HAP-1 (cell line): ENCODE data around the gene FGF12.

Experiments used
- DNase-seq, 2 experiments: peaks; one replicate each; pipeline ENCODE4 v3.0.0-alpha.2; 2016 to 2020; ENCODE audit warnings: low spot score in 2 of 2
- H3K27me3 ChIP-seq: fragments of 250-450 bp; sonication (Bioruptor Pico); 2 replicates; pipeline ENCODE4 v1.5.1; 2020; ENCODE audit warnings: low read depth, mild to moderate bottlenecking, moderate library complexity
- H3K36me3 ChIP-seq: fragments of 250-450 bp; sonication (Bioruptor Pico); replicated peaks from 2 replicates; pipeline ENCODE4 v1.5.1; 2020; ENCODE audit warnings: mild to moderate bottlenecking
- H3K4me1 ChIP-seq: fragments of 250-450 bp; sonication (Bioruptor Pico); 2 replicates; pipeline ENCODE4 v1.5.1; 2020; ENCODE audit warnings: mild to moderate bottlenecking
- H3K4me3 ChIP-seq: fragments of 250-450 bp; sonication (Bioruptor Pico); 2 replicates; pipeline ENCODE4 v1.5.1; 2020; ENCODE audit warnings: mild to moderate bottlenecking, moderate library complexity
- H3K9me3 ChIP-seq: fragments of 250-450 bp; sonication (Bioruptor Pico); 2 replicates; pipeline ENCODE4 v1.5.1; 2020; ENCODE audit warnings: mild to moderate bottlenecking, moderate library complexity
- in situ Hi-C: fragments of 300-500 bp; cut with MboI; formaldehyde crosslinking; loops from 3 replicates; pipeline ENCODE4 v1.14.3; 2020; ENCODE audit warnings: low sequenced_read_pairs, inconsistent platforms, mixed read lengths

FGF12 gene

GRCh38 chr3:192397012-192397411 is 330.3 kb downstream of the FGF12 start:
- no peaks in the 10 kb centered on the region for H3K36me3 ChIP-seq
- H3K4me1 ChIP-seq, result no peaks in the 10 kb centered on the region
- no peaks in the 10 kb centered on the region for H3K9me3 ChIP-seq
- in situ Hi-C loops, result no loop called here
- H3K27me3 ChIP-seq, result no peaks in the 10 kb centered on the region
- no peak overlapping the region for H3K4me3 ChIP-seq
- no peak for DNase-seq

DNA sequence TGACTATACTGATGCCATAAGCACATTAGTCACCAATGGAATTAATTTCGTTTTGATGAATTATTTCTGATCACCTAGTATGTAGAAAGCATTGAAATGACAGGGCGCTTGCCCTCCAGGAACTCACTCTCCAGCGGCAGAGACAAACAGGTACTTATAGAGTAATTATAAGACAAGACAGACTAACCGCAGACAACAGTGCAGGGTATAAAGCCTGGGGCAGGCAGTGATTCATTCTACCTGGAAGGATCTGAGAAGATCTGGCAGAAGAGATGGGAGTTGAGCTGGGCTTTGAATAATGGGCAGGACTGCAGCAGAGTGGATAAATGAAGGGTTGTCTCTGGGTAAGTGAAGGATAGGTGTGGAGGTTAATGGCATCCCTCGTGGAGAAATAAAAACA is 331.8 kb downstream of the FGF12 start:
- DNase-seq, result no peak
- in situ Hi-C loops, result no loop called here
- H3K36me3 ChIP-seq, result no peaks in the 10 kb centered on the region

DNA sequence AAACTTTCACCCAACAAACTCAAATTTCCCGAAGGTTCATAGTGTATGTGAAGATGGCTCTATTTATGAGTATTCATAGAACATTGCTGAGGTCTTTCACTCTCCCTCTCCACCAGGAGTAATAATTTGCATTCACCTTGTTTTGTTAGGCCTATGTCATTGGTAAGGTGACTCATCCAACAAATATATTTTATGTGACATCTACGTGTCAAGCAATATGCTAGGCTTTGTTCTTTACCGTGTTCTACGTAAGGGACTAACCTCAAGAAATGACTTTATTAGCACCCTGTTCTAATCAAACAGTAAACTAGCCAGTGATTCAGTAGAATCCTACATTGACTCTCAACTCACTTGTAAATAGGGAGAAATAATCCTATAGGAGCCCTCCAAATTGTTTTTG is 334.4 kb downstream of the FGF12 start:
- no peaks in the 10 kb centered on the region for H3K36me3 ChIP-seq
- H3K9me3 ChIP-seq, result no peaks in the 10 kb centered on the region; the same call in 1 of the 2 replicates
- in situ Hi-C loops, result no loop called here
- no peaks in the 10 kb centered on the region for H3K4me1 ChIP-seq
- H3K4me3 ChIP-seq, result no peak overlapping the region
- no peaks in the 10 kb centered on the region for H3K27me3 ChIP-seq
- DNase-seq, result no peak

More for the DNA sequence above, 331.8 kb downstream of the FGF12 start:
- H3K27me3 ChIP-seq, result no peaks in the 10 kb centered on the region
- H3K4me3 ChIP-seq, result no peak overlapping the region
- no peaks in the 10 kb centered on the region for H3K9me3 ChIP-seq
- H3K4me1 ChIP-seq, result no peaks in the 10 kb centered on the region

DNA sequence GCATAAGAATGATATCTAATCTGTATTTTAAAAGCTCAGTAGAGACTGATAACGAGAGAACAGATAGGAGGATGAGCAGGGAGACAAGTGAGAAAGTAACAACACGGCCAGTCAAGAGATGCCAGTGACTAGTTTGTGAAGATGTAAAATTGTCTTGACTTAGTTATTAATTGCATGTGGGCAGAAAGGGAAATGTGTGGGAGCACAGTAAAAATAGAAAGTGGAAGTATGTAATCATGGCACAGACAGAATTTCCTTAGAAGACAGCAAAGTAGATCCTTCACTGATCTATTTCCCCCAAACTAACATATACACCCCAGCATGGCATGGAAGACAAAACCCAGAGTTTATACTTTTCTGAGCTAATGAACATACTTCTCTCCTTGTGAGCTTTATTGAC is 344.5 kb downstream of the FGF12 start:
- DNase-seq, result no peak
- Histone ChIP-seq H3K9me3 (no peaks in the 10 kb centered on the region), H3K4me1 (no peaks in the 10 kb centered on the region), H3K36me3 (no peaks in the 10 kb centered on the region), H3K4me3 (no peak overlapping the region), H3K27me3 (no peaks in the 10 kb centered on the region)
- in situ Hi-C loops, result no loop called here

GRCh38 chr3:192373586-192373985 is 353.8 kb downstream of the FGF12 start:
- Histone ChIP-seq H3K9me3 (no peaks in the 10 kb centered on the region), H3K36me3 (no peaks in the 10 kb centered on the region), H3K4me3 (no peak overlapping the region), H3K27me3 (no peaks in the 10 kb centered on the region), H3K4me1 (no peaks in the 10 kb centered on the region)
- in situ Hi-C loops, result no loop called here
- no peak for DNase-seq

DNA sequence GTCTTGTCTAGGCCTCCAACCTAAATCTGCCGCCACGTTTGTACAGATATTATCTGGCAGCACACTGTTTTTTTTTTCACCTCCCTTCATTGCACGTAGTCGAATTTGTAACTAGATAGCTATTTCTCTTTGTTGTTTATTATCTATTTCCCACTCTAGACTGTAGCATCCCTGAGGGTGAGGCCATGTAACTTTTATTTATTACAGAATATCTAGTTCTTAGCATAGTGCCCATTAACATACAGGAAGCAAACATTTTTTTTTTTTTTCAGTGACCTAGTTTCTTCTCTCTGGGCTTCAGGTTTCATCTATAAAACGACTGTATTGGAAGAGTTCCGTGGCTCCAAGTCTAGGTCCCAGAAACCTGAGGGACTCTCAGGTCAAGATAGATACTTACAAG is 354.3 kb downstream of the FGF12 start:
- DNase-seq, result no peak
- no peaks in the 10 kb centered on the region for H3K27me3 ChIP-seq
- no peak overlapping the region for H3K4me3 ChIP-seq
- in situ Hi-C loops, result no loop called here
- no peaks in the 10 kb centered on the region for H3K4me1 ChIP-seq
- H3K36me3 ChIP-seq, result no peaks in the 10 kb centered on the region
- H3K9me3 ChIP-seq, result no peaks in the 10 kb centered on the region

DNA sequence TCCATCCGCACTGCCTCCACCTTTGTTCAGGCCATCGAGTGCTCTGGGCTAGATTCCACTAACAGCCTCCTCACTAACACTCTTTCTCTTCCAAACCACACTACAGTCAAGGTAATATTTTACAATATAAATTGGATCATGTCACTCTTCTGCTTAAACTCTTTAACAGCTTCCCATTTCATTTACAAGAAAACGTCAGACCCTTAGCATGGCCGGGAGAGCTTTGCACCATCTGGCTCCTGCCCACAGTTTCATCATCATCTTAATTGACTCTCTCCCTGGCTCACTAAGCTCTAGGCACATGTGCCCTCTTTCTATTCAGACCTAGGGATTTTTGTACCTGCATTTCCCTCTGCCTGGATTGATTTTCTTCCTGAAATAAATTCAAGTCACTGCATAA is 354.7 kb downstream of the FGF12 start:
- in situ Hi-C loops, result no loop called here
- H3K4me3 ChIP-seq, result no peak overlapping the region
- no peaks in the 10 kb centered on the region for H3K4me1 ChIP-seq
- H3K27me3 ChIP-seq, result no peaks in the 10 kb centered on the region
- H3K9me3 ChIP-seq, result no peaks in the 10 kb centered on the region
- no peak for DNase-seq
- H3K36me3 ChIP-seq, result no peaks in the 10 kb centered on the region

GRCh38 chr3:192371870-192372400 is 355.4 kb downstream of the FGF12 start:
- H3K4me3 ChIP-seq, result no peak overlapping the region
- DNase-seq, result no peak
- no peaks in the 10 kb centered on the region for H3K36me3 ChIP-seq
- H3K4me1 ChIP-seq, result no peaks in the 10 kb centered on the region
- H3K27me3 ChIP-seq, result no peaks in the 10 kb centered on the region
- no peaks in the 10 kb centered on the region for H3K9me3 ChIP-seq
- in situ Hi-C loops, result no loop called here

DNA sequence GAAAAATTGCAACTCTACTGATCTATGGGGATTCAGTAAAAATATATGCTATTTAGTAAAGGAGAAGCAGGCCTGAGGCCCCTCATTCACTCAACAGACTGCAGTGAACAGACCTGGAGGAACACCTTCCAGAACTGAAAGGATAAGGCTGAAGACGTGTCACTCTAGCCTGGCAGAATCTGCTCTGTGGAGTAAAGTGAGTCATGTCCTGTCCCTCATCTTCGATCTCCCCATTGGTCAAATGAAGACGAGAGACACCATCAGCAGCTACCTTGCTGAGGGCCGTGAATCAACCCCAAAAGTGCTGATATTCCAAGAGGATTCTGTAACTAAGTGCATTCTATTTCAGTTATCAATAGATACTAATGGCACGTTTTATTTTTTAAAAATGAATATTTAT is 359.7 kb downstream of the FGF12 start:
- Histone ChIP-seq H3K4me1 (no peaks in the 10 kb centered on the region), H3K9me3 (no peaks in the 10 kb centered on the region), H3K36me3 (no peaks in the 10 kb centered on the region), H3K27me3 (no peaks in the 10 kb centered on the region), H3K4me3 (no peak overlapping the region)
- in situ Hi-C loops, result no loop called here
- no peak for DNase-seq

DNA sequence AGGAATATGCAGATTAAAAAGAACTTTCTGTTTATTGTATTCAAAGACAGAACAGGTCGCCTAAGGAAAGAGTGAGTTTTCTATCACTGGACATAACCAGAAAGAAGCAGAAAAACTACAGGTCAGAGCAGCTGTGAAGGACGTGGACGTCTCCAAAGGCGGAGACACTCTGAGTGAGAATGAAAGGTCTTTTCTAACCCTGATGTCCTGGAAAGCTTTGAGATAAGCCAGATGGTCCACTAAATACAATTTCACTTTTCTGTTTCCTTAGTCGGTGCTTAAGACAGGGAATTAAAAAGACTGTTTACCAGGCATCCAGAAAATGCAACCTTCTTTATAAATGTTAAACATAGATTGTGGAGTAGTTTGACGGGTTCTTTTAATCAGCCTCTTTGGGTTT is 360.4 kb downstream of the FGF12 start:
- no peaks in the 10 kb centered on the region for H3K36me3 ChIP-seq
- DNase-seq, result no peak
- H3K9me3 ChIP-seq, result no peaks in the 10 kb centered on the region
- no peaks in the 10 kb centered on the region for H3K27me3 ChIP-seq
- in situ Hi-C loops, result no loop called here
- no peaks in the 10 kb centered on the region for H3K4me1 ChIP-seq
- H3K4me3 ChIP-seq, result no peak overlapping the region

DNA sequence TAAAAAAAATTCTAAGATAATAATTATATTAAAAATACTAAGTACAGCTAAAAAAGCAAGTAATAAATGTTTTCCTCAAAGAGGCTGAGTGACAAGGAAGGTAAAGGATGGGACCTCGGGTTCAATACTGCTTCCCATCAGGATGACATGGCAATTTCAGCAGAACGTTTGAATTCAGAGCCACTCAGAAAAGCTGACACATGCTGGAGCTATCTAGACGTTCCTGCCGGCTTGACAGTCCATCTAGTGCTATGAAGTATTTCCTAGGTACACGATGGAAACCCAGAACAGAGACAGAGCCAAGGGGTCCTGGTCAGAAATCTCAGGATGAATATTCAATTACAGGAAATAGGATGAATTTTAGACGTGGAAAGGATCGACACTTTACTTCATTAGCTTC is 361.8 kb downstream of the FGF12 start:
- no peaks in the 10 kb centered on the region for H3K27me3 ChIP-seq
- H3K4me3 ChIP-seq, result no peak overlapping the region
- no peaks in the 10 kb centered on the region for H3K4me1 ChIP-seq
- no peaks in the 10 kb centered on the region for H3K36me3 ChIP-seq
- no peak for DNase-seq
- H3K9me3 ChIP-seq, result no peaks in the 10 kb centered on the region
- in situ Hi-C loops, result no loop called here

DNA sequence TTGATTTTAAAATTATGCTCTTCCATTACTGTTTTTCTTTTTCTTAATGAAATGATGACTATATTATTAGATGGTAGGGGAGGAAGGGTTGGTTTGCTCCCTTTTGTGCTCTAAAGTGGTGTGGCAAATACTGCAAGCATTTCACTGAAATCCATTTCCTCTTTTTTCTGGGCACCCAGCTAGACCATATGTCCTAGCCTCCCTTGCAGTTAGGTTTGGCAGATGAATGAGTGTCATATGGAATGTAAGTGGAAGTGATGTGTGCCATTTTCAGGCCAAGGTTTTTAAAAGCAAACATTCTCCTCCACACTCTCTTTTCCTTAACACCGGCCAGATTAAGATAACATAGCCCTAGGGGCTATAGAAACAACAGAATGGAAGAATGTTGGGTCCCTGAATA is 363.0 kb downstream of the FGF12 start:
- no peaks in the 10 kb centered on the region for H3K27me3 ChIP-seq
- no peaks in the 10 kb centered on the region for H3K4me1 ChIP-seq
- no peak for DNase-seq
- H3K4me3 ChIP-seq, result no peak overlapping the region
- H3K36me3 ChIP-seq, result no peaks in the 10 kb centered on the region
- H3K9me3 ChIP-seq, result no peaks in the 10 kb centered on the region
- in situ Hi-C loops, result no loop called here

DNA sequence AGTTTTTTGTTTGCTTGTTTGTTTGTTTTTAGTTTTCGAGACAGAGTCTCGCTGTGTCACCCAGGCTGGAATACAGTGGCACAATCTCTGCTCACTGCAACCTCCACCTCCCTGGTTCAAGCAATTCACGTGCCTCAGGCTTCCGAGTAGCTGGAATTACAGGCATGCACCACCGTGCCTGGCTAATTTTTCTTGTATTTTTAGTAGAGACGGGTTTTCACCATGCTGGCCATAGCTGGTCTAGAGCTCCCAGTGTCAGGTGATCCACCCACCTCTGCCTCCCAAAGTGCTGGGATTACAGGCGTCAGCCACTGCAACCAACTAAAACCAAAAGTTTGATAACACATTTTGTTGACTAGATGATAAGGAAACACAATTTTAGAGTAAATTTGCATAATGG is 372.7 kb downstream of the FGF12 start:
- Histone ChIP-seq H3K27me3 (no peaks in the 10 kb centered on the region), H3K36me3 (no peaks in the 10 kb centered on the region), H3K9me3 (no peaks in the 10 kb centered on the region), H3K4me1 (no peaks in the 10 kb centered on the region), H3K4me3 (no peak overlapping the region)
- no peak for DNase-seq
- in situ Hi-C loops, result no loop called here

DNA sequence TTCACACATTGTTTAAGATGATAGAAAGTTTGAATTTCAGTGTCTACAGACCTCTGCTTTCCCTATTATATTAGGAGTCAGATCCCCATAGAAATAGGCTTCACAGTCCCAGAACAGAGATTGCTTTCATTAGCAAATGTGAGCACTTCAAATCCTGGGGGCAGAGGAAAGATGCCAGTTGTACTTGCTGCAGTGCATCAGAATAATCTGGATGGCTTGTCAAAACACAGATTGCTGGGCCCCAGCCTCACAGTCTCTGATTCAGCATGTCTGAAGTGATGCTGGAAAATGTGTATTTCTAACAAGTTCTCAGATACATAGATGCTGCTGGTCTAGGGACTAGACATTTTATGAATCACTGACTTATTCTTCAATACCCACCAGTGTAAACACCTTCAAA is 375.2 kb downstream of the FGF12 start:
- no peak for DNase-seq
- H3K36me3 ChIP-seq, result no peaks in the 10 kb centered on the region
- no peak overlapping the region for H3K4me3 ChIP-seq
- H3K9me3 ChIP-seq, result no peaks in the 10 kb centered on the region
- no peaks in the 10 kb centered on the region for H3K4me1 ChIP-seq
- in situ Hi-C loops, result no loop called here
- H3K27me3 ChIP-seq, result no peaks in the 10 kb centered on the region

DNA sequence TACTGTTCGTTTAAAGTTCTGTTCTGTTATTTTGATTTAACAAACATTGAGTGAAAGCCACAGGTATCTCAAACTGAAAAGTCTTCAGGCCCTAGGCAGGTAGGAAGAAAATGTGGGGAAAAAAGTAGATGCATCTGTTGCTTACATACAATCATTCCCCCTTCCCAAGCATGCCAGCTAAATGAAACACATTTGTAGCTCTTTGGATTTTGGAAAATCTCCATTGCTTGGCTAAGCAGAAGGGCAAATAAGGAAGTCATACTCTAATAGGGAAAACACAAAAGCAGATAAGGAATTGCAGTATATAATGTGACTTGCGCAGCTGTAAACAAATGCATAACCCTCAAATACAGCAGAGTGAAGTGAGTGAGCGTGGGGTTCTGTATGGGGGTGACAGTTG is 375.9 kb downstream of the FGF12 start:
- no peak for DNase-seq
- in situ Hi-C loops, result no loop called here
- H3K27me3 ChIP-seq, result no peaks in the 10 kb centered on the region
- no peaks in the 10 kb centered on the region for H3K4me1 ChIP-seq
- H3K4me3 ChIP-seq, result no peak overlapping the region
- no peaks in the 10 kb centered on the region for H3K9me3 ChIP-seq
- no peaks in the 10 kb centered on the region for H3K36me3 ChIP-seq
